ENCODE results near the gene TENT5C.

The TENT5C gene

DNA sequence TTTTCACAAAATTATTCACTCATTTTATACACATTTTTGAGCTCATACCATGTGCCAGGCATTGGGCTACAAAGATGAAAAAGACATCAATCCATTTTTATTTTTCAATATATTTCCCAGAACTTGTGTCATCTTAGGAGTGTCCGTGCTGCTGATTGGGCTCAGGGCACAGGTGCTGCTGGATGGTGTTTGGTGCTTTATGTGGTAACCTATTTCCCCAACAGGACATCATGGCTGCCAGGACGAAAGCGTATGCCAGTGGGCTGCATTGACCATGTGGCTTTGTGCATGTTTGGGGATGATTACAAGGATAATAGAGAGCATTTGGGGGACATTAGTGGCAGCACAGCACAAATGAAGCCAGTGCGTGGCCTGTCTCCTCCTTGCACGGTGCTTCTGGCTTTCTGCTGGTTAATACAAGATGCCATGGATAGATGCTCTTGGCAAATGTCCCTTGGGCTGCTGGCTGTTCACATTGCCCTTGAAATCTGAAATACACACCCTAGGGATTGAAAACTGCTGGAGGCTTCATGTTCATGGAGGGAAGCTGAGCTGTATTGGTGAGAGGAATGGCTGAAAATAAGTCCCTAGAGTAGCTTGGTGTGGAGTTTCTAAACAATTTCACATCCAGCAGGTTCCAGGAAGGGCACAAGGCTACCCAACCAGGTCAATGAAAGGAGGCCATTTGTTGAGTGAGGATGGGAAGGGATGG lies 52.3 kb downstream of the TENT5C start:
- DNase-seq, result no peak

- peak; percentile 68 for DNase-seq
These were observed 52.8 kb downstream of the TENT5C start for GRCh38 chr1:117658676-117659075.

DNA sequence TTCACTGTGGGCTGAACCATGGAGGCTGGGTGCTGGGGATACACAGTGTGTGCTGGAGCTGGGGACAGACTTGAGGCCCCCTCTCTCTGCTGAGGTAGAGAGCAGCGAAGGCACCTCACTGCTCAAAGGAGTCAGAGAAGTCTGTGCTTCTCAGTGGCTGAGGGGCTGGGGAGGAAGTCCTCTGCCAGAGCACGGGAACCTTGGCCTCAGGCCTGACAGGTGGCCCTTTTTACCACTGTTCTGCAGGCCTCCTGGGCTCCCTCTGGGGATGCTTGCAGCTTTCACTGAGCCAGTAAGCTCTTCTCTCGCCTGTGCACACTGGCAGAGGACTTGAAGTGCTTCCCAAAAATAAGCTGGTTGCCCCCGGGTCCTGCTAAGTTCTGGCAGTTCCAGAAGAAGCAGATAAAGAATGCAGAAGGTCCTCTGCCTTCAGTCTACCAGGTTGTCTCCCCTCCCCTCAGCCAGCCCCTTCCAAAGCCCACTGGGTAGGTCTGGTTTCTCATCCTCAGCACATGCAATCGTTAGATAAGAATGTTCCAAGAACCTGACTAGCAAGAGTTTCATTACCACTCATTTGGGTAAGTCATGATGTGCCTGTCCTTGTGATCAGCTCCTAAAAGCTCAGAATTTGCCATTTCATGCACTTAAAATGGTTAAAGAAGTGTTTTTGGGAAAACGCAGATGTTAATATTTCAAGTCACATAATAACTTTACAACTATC lies 53.9 kb downstream of the TENT5C start:
- no peak for DNase-seq

- DNase-seq, result no peak
These were observed 54.6 kb downstream of the TENT5C start for GRCh38 chr1:117660271-117660965.

DNA sequence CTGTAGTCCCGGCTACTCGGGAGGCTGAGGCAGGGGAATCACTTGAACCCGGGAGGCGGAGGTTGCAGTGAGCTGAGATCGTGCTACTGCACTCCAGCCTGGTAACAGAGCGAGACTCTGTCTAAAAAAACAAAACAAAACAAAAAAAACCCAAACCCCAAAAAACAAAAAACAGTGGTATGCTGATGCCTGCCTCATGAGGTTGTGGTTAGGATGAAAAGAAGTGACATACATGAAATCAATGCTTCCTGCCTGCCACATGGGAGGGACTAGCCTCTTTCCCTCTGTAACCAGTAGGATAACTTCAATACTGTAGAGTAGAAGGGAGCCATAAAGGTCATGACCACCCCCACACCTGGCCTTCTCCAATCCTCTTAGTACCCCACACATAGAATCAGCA lies 55.2 kb downstream of the TENT5C start:
- peak; percentile 32 for DNase-seq

GRCh38 chr1:117662667-117663066 lies 56.8 kb downstream of the TENT5C start:
- no peak for DNase-seq

GRCh38 chr1:117663156-117663902 lies 57.5 kb downstream of the TENT5C start:
- no peak for DNase-seq

- peak; percentile 55 for DNase-seq
These were observed 58.5 kb downstream of the TENT5C start for GRCh38 chr1:117664314-117664713.

DNA sequence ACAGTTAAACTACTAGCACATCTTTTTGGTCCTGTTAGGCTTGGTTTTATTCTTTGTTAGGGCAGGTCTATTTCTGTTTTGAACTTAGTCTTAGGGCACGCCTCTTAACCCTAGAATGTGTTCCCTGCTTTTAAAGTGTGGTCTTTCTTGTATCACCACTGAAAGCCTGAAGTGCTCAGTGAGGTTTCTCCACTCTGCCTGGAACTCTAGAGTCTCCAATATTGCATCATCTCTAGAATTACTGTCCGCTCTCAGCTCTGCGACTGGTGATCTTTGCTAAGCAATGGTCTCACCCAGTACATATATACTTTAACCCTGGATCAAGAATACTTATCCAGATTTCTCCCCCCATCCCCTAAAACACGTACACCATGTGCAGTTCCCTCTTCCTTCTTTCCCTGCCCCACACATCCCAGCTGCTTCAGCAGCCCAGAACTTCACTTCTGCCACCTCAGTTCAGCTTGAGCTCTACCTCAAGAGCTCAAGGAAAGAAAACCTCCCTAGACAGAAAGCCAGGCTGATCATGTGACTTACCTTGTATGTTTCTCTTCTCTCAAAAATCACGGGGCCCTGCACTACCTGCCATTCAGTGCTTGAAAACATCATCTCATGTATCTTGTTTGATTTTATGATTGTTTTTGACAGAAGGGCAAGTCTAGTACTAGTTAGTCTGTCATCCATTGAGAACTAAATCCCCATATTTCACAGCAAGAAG lies 59.9 kb downstream of the TENT5C start:
- no peak for DNase-seq

DNA sequence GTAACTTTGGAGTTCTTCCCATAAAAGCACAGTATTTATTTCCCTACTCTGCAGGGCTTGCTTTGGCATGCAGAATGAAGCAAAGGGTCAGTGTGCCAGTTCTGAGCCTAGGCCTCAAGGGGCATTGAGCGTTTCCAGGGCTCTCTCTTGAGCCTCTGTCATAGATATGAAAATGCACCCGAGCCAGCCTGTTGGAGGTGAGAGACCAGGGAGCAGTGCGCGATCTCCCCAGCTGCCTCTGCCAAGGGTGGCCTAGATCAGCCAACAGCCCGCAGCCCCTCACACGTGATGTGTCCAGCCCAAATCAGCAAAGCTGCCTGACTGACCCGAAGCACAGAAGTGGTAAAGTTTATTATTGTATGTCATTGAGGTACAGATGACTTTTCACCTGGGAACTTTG lies 63.7 kb downstream of the TENT5C start:
- no peak for DNase-seq

DNA sequence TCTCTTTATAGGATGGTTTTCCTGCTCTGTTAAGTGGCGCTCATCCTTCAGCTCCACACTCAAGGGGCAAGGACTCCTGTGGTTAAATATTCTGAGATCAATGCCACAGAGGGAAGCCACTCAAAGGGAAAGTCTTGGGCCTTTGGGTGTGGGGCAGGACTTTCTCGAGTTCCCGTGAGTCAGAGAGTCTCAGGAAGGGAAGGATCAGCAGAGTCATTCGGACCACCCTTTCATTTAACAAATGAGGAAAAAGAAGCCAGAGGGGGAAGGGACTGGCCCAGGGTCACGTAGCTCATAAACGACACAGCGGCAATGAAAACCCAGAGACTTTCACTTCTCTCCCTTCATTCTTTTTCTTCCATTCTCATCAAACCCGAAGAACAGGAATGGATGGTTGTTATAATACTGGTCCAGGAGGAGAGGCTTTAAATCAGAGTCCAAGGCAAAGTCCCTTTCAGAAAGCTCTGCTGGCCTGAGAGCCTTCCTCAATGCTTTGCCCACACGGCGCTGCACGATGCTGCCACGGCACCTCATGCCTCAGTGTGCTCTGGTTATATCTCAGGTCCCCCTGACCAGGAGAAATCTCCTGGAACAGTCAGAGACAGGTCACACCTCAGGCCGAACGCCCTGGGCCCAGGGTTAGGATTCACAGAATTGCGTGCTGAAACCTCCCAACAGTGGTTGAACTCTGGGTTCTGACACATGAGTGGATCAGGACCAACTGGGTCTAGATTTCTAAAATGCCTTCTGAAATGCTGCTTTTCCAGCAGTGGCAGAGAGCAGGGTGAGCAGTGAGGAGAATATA lies 65.3 kb downstream of the TENT5C start:
- no peak for DNase-seq

DNA sequence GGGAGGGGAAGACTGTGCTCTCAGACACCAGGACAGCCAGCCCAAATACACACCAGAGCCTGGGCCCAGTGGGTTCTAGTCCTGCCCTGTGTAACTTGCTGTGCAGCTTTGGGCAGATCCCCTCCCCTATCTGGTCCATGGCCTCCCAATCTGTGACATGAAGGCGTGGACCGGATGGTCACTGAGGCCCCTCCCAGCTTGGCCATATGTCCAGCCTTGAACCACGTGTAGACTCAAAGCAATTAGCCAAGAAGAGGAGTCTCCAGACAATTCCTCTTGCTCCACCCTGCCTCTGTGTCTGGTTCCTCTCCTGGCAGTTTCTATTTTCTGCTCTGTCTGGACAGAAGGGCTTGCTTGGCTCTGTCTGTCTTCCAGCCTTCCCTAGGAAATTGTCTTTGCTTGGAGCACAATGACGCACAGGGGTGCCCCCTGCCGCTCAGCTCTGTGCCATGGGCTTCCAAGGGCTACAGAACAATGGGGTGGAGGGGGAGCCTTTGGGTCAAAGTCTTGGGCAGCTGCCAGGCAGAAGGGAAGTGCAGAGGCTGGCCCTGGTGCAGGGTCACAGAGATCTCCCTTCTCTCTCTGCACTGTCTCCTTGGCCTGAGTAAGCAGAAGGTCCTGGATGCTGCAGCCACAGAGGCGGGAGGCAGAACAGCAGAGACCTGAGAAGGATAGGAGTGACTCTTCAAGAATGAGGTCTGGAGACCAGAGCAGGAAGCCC lies 66.1 kb downstream of the TENT5C start:
- DNase-seq, result no peak

DNA sequence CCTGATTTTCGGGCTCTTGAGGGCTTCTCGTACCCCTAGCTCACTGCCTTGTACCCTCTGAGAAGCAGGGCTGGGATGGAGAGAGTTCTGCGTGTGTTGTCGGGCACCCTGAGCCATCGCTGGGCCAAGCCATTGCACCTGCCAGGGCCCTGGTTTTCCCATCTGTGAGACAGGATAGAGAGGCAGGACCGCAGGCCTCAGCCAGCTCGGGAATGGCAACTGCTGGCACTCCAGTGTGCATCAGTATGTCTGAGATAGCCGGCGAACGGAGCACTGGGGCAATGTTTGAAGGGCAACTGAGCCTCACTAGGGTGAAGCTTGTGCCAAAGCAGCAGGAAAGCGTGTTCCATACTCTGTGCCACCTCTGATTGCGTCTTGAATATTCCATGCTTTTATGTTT lies 66.9 kb downstream of the TENT5C start:
- DNase-seq, result no peak

GRCh38 chr1:117673405-117673804 lies 67.6 kb downstream of the TENT5C start:
- DNase-seq, result no peak

DNA sequence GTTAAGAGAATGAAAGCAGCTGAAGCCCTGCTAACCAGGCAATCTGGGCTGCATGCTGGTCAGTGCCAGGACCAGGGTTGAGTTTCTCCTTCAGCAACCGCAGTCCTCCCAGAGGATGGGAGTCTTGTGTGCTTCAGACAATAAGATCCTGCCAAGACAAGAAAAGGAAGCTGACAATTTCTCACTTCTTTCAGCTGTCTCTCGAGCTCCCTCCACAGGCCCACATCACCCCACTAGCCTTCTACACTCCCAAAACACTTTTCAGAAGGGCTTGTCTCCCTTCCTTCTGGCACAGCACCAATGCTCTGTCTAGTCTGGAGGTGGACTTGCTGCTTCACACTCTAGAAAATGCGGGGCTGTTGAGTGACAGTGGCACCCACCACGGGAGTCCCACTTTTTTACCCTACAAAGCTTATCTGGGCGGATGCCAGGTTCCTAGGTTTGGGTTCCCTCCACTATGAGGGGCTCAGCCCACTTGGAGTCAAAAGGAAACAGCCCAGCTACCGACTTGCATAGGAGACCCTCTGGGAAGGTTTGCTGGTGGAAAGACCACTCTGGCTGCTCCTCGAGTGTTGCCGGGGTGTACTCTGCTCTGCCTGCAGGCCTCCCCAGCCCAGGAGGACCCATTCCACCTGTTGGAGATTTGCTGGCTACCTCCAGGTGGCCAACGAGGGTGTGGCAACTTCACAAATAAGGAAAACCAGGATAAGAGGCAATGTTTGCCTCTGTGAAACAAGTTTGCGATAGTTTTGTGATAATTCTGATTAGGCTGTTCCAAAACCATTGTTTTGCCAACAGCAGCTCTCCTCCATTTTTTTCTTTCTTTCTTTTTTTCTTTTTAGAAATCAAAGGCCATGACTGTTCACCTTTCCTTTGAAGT lies 68.9 kb downstream of the TENT5C start:
- peak; percentile 55 for DNase-seq

- DNase-seq, result no peak
These were observed 70.1 kb downstream of the TENT5C start for GRCh38 chr1:117675907-117676430.

DNA sequence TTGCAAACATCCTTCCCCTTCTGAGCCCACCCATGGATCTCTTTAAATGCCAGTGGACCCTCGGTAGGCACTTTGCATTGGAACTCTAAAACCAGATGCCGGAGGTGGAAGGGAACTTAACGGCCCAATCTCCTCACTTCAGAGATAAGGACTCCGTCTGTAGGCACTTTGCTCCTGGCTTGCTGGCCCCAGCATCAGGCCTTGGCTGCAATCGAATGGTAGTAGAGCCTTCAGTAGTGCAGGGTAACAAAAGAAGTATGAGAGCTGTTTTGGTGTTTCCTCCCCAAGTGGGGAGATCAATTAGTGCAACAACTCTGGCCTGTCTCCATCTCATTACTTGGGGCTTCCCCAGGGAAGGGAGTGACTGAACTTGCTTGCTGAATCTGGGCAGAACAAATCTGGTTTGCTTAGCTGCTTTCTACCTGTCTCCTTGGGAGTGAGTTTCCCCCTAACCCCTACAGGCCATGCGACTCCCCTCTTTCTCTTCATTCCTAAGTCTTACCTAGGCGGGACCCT lies 70.8 kb downstream of the TENT5C start:
- no peak for DNase-seq

All from activated gamma-delta T cell treated with Interleukin-2 at 50 U/mL for 16 hours (primary cell).